HG02981 (cell line): Measurements from ENCODE around the gene APBA1.

ENCODE experiments used
- ATAC-seq: cut with Tn5 transposase; IDR thresholded peaks from one replicate; pipeline ENCODE4 v1.9.1; 2021; ENCODE audit warnings: mild to moderate bottlenecking, moderate library complexity; ENCODE audit not compliant: unreplicated experiment

The APBA1 gene

GRCh38 chr9:69535286-69535832, 136.8 kb downstream of the APBA1 start:
- no peak for ATAC-seq

- no peak for ATAC-seq
Measured at GRCh38 chr9:69532396-69532795, 139.8 kb downstream of the APBA1 start.

- ATAC-seq: no peak
Measured at GRCh38 chr9:69527454-69527853, 144.7 kb downstream of the APBA1 start.

GRCh38 chr9:69526699-69527098, 145.5 kb downstream of the APBA1 start:
- no peak for ATAC-seq

- peak; percentile 89 for ATAC-seq
Measured at GRCh38 chr9:69519470-69520240, 152.5 kb downstream of the APBA1 start.

GRCh38 chr9:69516353-69517322, 155.5 kb downstream of the APBA1 start:
- no peak for ATAC-seq

GRCh38 chr9:69515810-69516209, 156.4 kb downstream of the APBA1 start:
- ATAC-seq: no peak

- no peak for ATAC-seq
Measured at GRCh38 chr9:69513141-69513820, 158.9 kb downstream of the APBA1 start.

- no peak for ATAC-seq
Measured at GRCh38 chr9:69504058-69504457, 168.1 kb downstream of the APBA1 start.

- ATAC-seq: no peak
Measured at GRCh38 chr9:69502671-69503301, 169.4 kb downstream of the APBA1 start.

GRCh38 chr9:69500896-69501295, 171.3 kb downstream of the APBA1 start:
- ATAC-seq: no peak

GRCh38 chr9:69499959-69500358, 172.2 kb downstream of the APBA1 start:
- no peak for ATAC-seq

GRCh38 chr9:69499407-69499806, 172.8 kb downstream of the APBA1 start:
- ATAC-seq: no peak

- no peak for ATAC-seq
Measured at GRCh38 chr9:69498470-69498869, 173.7 kb downstream of the APBA1 start.

GRCh38 chr9:69497816-69498215, 174.4 kb downstream of the APBA1 start:
- no peak for ATAC-seq

- ATAC-seq: no peak
Measured at GRCh38 chr9:69496846-69497450, 175.2 kb downstream of the APBA1 start.

GRCh38 chr9:69495296-69495695, 176.9 kb downstream of the APBA1 start:
- no peak for ATAC-seq

- ATAC-seq: no peak
Measured at GRCh38 chr9:69494763-69495162, 177.4 kb downstream of the APBA1 start.

GRCh38 chr9:69494208-69494607, 178.0 kb downstream of the APBA1 start:
- ATAC-seq: no peak

- no peak for ATAC-seq
Measured at GRCh38 chr9:69486498-69486897, 185.7 kb downstream of the APBA1 start.
